Keratinocyte (primary cell): ENCODE measurements around the gene CNTNAP2. TPM values are rescaled to one million over a fixed set of nuclear protein-coding genes. Genes with fewer than 3 reads are reported as not detected.

ENCODE experiments used
- DNase-seq: peaks from one replicate; pipeline ENCODE4 v3.0.0-alpha.2; 2011; ENCODE audit warnings: low read depth, missing footprints, low spot score
- FAIRE-seq: peaks from 2 replicates; lab custom pipeline; 2011; peaks lifted over from hg19 to GRCh38; lab: Jason Lieb, UNC
- H2AFZ ChIP-seq: 2 replicates; pipeline ENCODE4 v1.6.0; 2012; ENCODE audit warnings: low read length, control low read depth, inconsistent platforms; ENCODE audit not compliant: control insufficient read depth
- H3K27ac ChIP-seq: 2 replicates; pipeline ENCODE4 v1.5.1; 2011; ENCODE audit warnings: low read length; ENCODE audit not compliant: control insufficient read depth, insufficient read depth
- H3K27me3 ChIP-seq: 3 replicates; pipeline ENCODE4 v1.6.0; 2011; ENCODE audit warnings: low read length; ENCODE audit not compliant: control insufficient read depth, insufficient read depth; ENCODE audit errors: extremely low read depth
- H3K36me3 ChIP-seq, 2 experiments: 2 replicates in 1 of 2; 3 replicates in 1 of 2; pipeline ENCODE4 v1.5.1; 2011; ENCODE audit warnings: low read length in 2 of 2, mild to moderate bottlenecking in 1 of 2; ENCODE audit not compliant: control insufficient read depth in 2 of 2, insufficient read depth in 2 of 2; ENCODE audit errors: extremely low read depth in 1 of 2
- H3K4me1 ChIP-seq: 3 replicates; pipeline ENCODE4 v1.5.1; 2011; ENCODE audit warnings: low read length; ENCODE audit not compliant: control insufficient read depth, insufficient read depth; ENCODE audit errors: extremely low read depth
- H3K4me2 ChIP-seq: 3 replicates; pipeline ENCODE4 v1.6.0; 2011; ENCODE audit warnings: low read depth, low read length; ENCODE audit not compliant: control insufficient read depth, insufficient read depth; ENCODE audit errors: extremely low read depth
- H3K4me3 ChIP-seq, 3 experiments: fragments of 200-600 bp in 1 of 3; sonication (generic) in 1 of 3; 2 replicates in 2 of 3; 3 replicates in 1 of 3; pipeline ENCODE4 v1.5.1; 2011 to 2016; ENCODE audit warnings: low read length in 3 of 3, mild to moderate bottlenecking in 3 of 3, control low read depth in 2 of 3, inconsistent platforms in 1 of 3, low read depth in 1 of 3, mixed read lengths in 1 of 3, mixed run types in 1 of 3, moderate library complexity in 1 of 3; ENCODE audit not compliant: control insufficient read depth in 2 of 3, insufficient read depth in 2 of 3; ENCODE audit errors: extremely low read depth in 1 of 3
- H3K79me2 ChIP-seq: 2 replicates; pipeline ENCODE4 v1.6.0; 2012; ENCODE audit warnings: low read length; ENCODE audit not compliant: control insufficient read depth, insufficient read depth
- H3K9ac ChIP-seq: 3 replicates; pipeline ENCODE4 v1.6.0; 2011; ENCODE audit warnings: low read length; ENCODE audit not compliant: control insufficient read depth, insufficient read depth; ENCODE audit errors: extremely low read depth
- H3K9me1 ChIP-seq: 3 replicates; pipeline ENCODE4 v1.6.0; 2011; ENCODE audit warnings: low read length; ENCODE audit not compliant: control insufficient read depth, insufficient read depth; ENCODE audit errors: extremely low read depth
- H3K9me3 ChIP-seq: 2 replicates; pipeline ENCODE4 v1.5.1; 2012; ENCODE audit warnings: low read depth, low read length; ENCODE audit not compliant: control insufficient read depth
- H4K20me1 ChIP-seq: 3 replicates; pipeline ENCODE4 v1.6.0; 2011; ENCODE audit warnings: low read length; ENCODE audit not compliant: control insufficient read depth, insufficient read depth; ENCODE audit errors: extremely low read depth
- EZH2 ChIP-seq: IDR thresholded peaks from one replicate; pipeline ENCODE4 v1.6.1; 2012; ENCODE audit warnings: inconsistent platforms, mild to moderate bottlenecking, low read length, moderate library complexity
- dilution Hi-C: fragments of 300-500 bp; cut with MboI; formaldehyde crosslinking; loops from one replicate; pipeline ENCODE4 v1.7.0; 2020; ENCODE audit warnings: low sequenced_read_pairs; ENCODE audit not compliant: extremely low pct_ligation_motif_present
- polyA plus RNA-seq, 5 experiments: library from polyadenylated mRNA; depleted of rRNA in 3 of 5; stranded (reverse) in 3 of 5; stranded (forward) in 1 of 5; unstranded in 1 of 5; fragments of >200 nt; gene quantifications; 1 replicate in 1 of 5; 2 replicates in 3 of 5; 3 replicates in 1 of 5; pipeline versions ENCODE4 v1.2.1 to v1.2.3, GENCODE V29; 2011 to 2012; ENCODE audit warnings: missing spikeins in 2 of 5, low read depth in 1 of 5, low replicate concordance in 1 of 5
- TF ChIP-seq, protein P1 (sequence below), 3 experiments: IDR thresholded peaks in 1 of 3; conservative IDR thresholded peaks in 1 of 3; optimal IDR thresholded peaks in 1 of 3; 2 replicates in 2 of 3; 3 replicates in 1 of 3; pipeline versions ENCODE3 to v1.5.1; 2011; ENCODE audit warnings: low read length in 3 of 3, mild to moderate bottlenecking in 3 of 3, moderate library complexity in 2 of 3, control low read depth in 1 of 3, inconsistent platforms in 1 of 3; ENCODE audit not compliant: insufficient read depth in 2 of 3; ENCODE audit errors: extremely low read depth in 1 of 3

The CNTNAP2 gene
- polyA plus RNA-seq, 1 donor (not counting 4 experiments of a cell fraction or from before 2014, with no cell fraction given): 1.4 TPM

DNA sequence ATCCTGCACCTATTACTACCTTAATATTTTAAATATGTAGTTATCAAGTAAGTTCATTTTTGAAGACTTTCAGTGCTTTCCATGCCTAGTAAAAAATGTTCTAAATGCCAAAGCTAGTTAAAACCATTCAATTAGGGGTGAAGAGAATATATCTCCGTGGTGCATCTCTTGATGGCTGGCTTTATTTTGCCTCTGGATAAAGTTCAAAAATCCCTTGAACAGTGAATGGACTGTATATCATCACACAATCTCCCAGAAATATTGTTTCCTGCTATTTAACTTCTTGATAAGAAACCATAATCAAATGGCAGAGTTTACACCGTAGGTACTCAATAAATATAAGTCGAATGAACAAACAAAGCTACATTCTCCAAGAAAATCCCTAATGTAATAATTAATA, 1360.9 kb downstream of the CNTNAP2 start:
- H2AFZ ChIP-seq: no peak overlapping the region
- H3K9me1 ChIP-seq: no peaks in the 10 kb centered on the region
- DNase-seq (no peak), FAIRE-seq (no peak)
- H3K9me3 ChIP-seq: no peaks in the 10 kb centered on the region
- H4K20me1 ChIP-seq: no peaks in the 10 kb centered on the region
- dilution Hi-C loops: no loop called here
- H3K4me1 ChIP-seq: no peaks in the 10 kb centered on the region
- H3K27me3 ChIP-seq: no peaks in the 10 kb centered on the region
- TF ChIP-seq, protein P1, sequence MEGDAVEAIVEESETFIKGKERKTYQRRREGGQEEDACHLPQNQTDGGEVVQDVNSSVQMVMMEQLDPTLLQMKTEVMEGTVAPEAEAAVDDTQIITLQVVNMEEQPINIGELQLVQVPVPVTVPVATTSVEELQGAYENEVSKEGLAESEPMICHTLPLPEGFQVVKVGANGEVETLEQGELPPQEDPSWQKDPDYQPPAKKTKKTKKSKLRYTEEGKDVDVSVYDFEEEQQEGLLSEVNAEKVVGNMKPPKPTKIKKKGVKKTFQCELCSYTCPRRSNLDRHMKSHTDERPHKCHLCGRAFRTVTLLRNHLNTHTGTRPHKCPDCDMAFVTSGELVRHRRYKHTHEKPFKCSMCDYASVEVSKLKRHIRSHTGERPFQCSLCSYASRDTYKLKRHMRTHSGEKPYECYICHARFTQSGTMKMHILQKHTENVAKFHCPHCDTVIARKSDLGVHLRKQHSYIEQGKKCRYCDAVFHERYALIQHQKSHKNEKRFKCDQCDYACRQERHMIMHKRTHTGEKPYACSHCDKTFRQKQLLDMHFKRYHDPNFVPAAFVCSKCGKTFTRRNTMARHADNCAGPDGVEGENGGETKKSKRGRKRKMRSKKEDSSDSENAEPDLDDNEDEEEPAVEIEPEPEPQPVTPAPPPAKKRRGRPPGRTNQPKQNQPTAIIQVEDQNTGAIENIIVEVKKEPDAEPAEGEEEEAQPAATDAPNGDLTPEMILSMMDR (optimal IDR thresholded peaks at IDR 0.05 in 1 of 3, IDR thresholded peaks at IDR 0.05 in 1 of 3, conservative IDR thresholded peaks at IDR 0.05 in 1 of 3; ENCODE audit: extremely low read depth in 1 of 3, insufficient read depth in 2 of 3, low read length in 3 of 3): no peak
- no peak for TF ChIP-seq EZH2
- H3K9ac ChIP-seq: no peak overlapping the region
- H3K4me3 ChIP-seq: no peak overlapping the region
- no peak overlapping the region for H3K27ac ChIP-seq
- no peaks in the 10 kb centered on the region for H3K36me3 ChIP-seq
- H3K79me2 ChIP-seq: no peaks in the 10 kb centered on the region
- no peak overlapping the region for H3K4me2 ChIP-seq

DNA sequence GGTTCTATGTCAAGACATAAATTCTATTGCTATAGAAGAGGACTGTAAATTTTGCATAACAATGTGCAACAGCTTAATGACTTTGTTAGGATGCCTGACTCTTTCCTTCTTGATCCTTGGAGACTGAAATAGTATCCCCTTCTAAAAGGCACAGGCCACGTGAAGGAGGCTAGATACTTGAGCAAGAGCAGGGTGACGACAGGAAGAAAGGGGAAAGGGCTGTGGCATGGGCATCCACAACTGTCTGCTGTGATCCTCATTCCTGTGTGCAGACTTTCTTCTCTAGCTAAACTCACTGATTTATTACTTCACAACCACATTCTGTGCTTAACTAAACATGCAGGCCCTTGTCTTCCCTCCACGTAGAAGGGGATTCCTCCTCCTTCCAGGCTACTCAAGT, 1362.2 kb downstream of the CNTNAP2 start:
- Histone ChIP-seq H3K9me3 (no peaks in the 10 kb centered on the region), H3K4me2 (no peak overlapping the region), H3K9me1 (no peaks in the 10 kb centered on the region), H4K20me1 (no peaks in the 10 kb centered on the region), H3K27me3 (no peaks in the 10 kb centered on the region), H3K4me3 (no peak overlapping the region), H2AFZ (no peak overlapping the region), H3K36me3 (no peaks in the 10 kb centered on the region), H3K27ac (no peak overlapping the region), H3K4me1 (no peaks in the 10 kb centered on the region), H3K9ac (no peak overlapping the region), H3K79me2 (no peaks in the 10 kb centered on the region)
- no peak for DNase-seq
- dilution Hi-C loops: no loop called here
- FAIRE-seq: no peak
- no peak for TF ChIP-seq EZH2
- TF ChIP-seq, protein P1 (optimal IDR thresholded peaks at IDR 0.05 in 1 of 3, IDR thresholded peaks at IDR 0.05 in 1 of 3, conservative IDR thresholded peaks at IDR 0.05 in 1 of 3; ENCODE audit: extremely low read depth in 1 of 3, insufficient read depth in 2 of 3, low read length in 3 of 3): no peak
